GM12891 (cell line): Measurements from ENCODE around the gene SERHL2.
"Not testable (repeated sequence)": the region's sequence is repeated elsewhere in the genome, so short reads cannot be mapped to it uniquely, and the experiment has no call there.

ENCODE experiments used
- POLR2A ChIP-seq: IDR thresholded peaks from 2 replicates; pipeline ENCODE4 v1.6.1; 2011; ENCODE audit warnings: low read depth, low read length, control low read depth
- POLR2AphosphoS5 ChIP-seq: IDR thresholded peaks from 2 replicates; pipeline ENCODE4 v1.6.1; 2011; ENCODE audit warnings: low read depth, low read length, control low read depth

DNA sequence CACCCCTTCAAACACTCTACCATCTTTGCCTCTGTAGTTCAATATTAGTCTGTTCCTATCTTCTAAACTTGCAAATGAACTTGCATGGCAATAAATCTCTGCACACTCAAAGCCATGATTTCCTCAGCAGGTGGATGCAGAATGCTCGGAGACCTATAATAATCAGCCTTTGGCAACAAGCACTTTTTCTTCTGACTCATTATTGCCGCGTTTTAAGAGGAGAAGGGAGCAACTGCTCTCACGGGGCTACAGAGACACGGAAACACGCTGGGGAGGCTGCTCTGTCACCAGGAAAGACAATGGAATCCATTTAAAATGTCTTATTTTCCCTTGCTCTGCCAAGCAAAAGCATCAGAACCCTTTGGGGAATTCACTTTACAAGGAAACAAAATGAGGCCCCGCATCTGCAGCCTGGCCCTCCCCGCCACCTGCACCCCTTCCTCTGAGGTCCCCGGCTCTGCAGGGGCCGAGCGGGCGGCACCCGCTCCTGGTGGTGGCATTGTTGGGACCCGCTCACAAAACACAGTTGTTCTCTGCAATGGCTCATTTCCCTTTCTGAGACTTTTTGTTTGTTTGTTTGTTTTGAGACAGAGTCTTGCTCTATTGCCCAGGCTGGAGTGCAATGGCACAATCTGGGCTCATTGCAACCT, 18.5 kb upstream of the SERHL2 start:
- TF ChIP-seq POLR2AphosphoS5, POLR2A: not testable (repeated sequence)
